B cell (primary cell): ENCODE measurements around the gene ABHD14A. TPM values are rescaled to one million over a fixed set of nuclear protein-coding genes. Genes with fewer than 3 reads are reported as not detected.

Source experiments
- ATAC-seq: fragments of 200-7000 bp; cut with Tn5 transposase; one replicate; pipeline ENCODE4 v1.10.0; 2021; ENCODE audit warnings: low read depth, mild to moderate bottlenecking, moderate number of reproducible peaks, moderate library complexity
- CTCF ChIA-PET: fragments of 350-600 bp; sonication (Branson Sonifier 250); formaldehyde crosslinking; loops from one replicate; lab custom pipeline; 2021; ENCODE audit warnings: antibody characterized with exemption, inconsistent platforms; lab: Charles Lee
- POLR2A ChIA-PET: fragments of 350-600 bp; sonication (Branson Sonifier 250); formaldehyde crosslinking; loops from one replicate; lab custom pipeline; 2021; ENCODE audit warnings: antibody characterized with exemption; lab: Charles Lee
- DNase-seq: peaks from one replicate; pipeline ENCODE4 v3.0.0; 2013
- H2AFZ ChIP-seq: 2 replicates; pipeline ENCODE4 v1.6.1; 2012; ENCODE audit warnings: mild to moderate bottlenecking, low read depth, low read length; ENCODE audit not compliant: insufficient read depth, poor library complexity, severe bottlenecking
- H3K27ac ChIP-seq, 2 donors: 1 replicate in 1 of 2; 2 replicates in 1 of 2; pipeline ENCODE4 v1.5.1; 2012 to 2013; ENCODE audit warnings: low read length in 2 of 2, mild to moderate bottlenecking in 2 of 2, moderate library complexity in 1 of 2
- H3K27me3 ChIP-seq, 4 experiments: fragments of 200-600 bp in 1 of 4; sonication (generic) in 1 of 4; replicated peaks in 1 of 4; 1 replicate in 2 of 4; 2 replicates in 2 of 4; pipeline versions ENCODE4 v1.6.1 to v1.7.0; 2013 to 2016; ENCODE audit warnings: low read length in 3 of 4, mild to moderate bottlenecking in 2 of 4, mixed read lengths in 1 of 4, moderate library complexity in 1 of 4; ENCODE audit not compliant: insufficient read depth in 4 of 4, control insufficient read depth in 3 of 4; ENCODE audit errors: control extremely low read depth in 1 of 4
- H3K36me3 ChIP-seq, 2 experiments: replicated peaks in 1 of 2; 1 replicate in 1 of 2; 2 replicates in 1 of 2; pipeline versions ENCODE4 v1.6.1 to v1.7.1; 2013; ENCODE audit warnings: low read length in 1 of 2; ENCODE audit not compliant: insufficient read depth in 2 of 2, control insufficient read depth in 1 of 2; ENCODE audit errors: control extremely low read depth in 1 of 2, extremely low read depth in 1 of 2
- H3K4me1 ChIP-seq, 2 donors: fragments of 200-600 bp in 1 of 2; sonication (generic) in 1 of 2; 1 replicate in 1 of 2; 2 replicates in 1 of 2; pipeline versions ENCODE4 v1.5.1 to v1.6.1; 2013 to 2017; ENCODE audit warnings: low read length in 2 of 2; ENCODE audit not compliant: control insufficient read depth in 2 of 2, insufficient read depth in 2 of 2
- H3K4me2 ChIP-seq: replicated peaks from 2 replicates; pipeline ENCODE3; 2012; ENCODE audit warnings: mild to moderate bottlenecking, low read depth, low read length; ENCODE audit not compliant: poor library complexity, severe bottlenecking
- H3K4me3 ChIP-seq, 5 experiments: fragments of 200-600 bp in 1 of 5; sonication (generic) in 1 of 5; 1 replicate in 3 of 5; 2 replicates in 2 of 5; pipeline versions ENCODE4 v1.5.1 to v1.7.0; 2011 to 2016; ENCODE audit warnings: low read length in 4 of 5, mild to moderate bottlenecking in 4 of 5, low read depth in 2 of 5, control low read depth in 1 of 5, moderate library complexity in 1 of 5; ENCODE audit not compliant: insufficient read depth in 1 of 5; ENCODE audit errors: control extremely low read depth in 1 of 5, extremely low read depth in 1 of 5
- H3K79me2 ChIP-seq: fragments of 200-600 bp; sonication (generic); one replicate; pipeline ENCODE4 v1.6.0; 2016; ENCODE audit warnings: low read length; ENCODE audit not compliant: control insufficient read depth, insufficient read depth
- H3K9ac ChIP-seq: fragments of 200-600 bp; sonication (generic); 2 replicates; pipeline ENCODE4 v1.6.1; 2017; ENCODE audit warnings: mild to moderate bottlenecking, low read length, moderate library complexity
- H3K9me3 ChIP-seq, 3 donors: one replicate each; pipeline versions ENCODE4 v1.6.1 to v1.7.1; 2013; ENCODE audit warnings: low read length in 2 of 3; ENCODE audit not compliant: control insufficient read depth in 2 of 3, insufficient read depth in 1 of 3; ENCODE audit errors: control extremely low read depth in 1 of 3
- H4K20me1 ChIP-seq: 2 replicates; pipeline ENCODE4 v1.6.0; 2012; ENCODE audit warnings: mild to moderate bottlenecking, low read length; ENCODE audit not compliant: insufficient read depth, control insufficient read depth, poor library complexity, severe bottlenecking
- H3K27ac Mint-ChIP-seq: one replicate; pipeline ENCODE4 v1.8.0; 2021; ENCODE audit warnings: mixed read lengths
- H3K27me3 Mint-ChIP-seq: one replicate; pipeline ENCODE4 v1.8.0; 2021; ENCODE audit warnings: mixed read lengths
- H3K4me1 Mint-ChIP-seq: one replicate; pipeline ENCODE4 v1.8.0; 2021; ENCODE audit warnings: mixed read lengths
- H3K4me3 Mint-ChIP-seq: one replicate; pipeline ENCODE4 v1.8.0; 2021; ENCODE audit warnings: mixed read lengths
- H3K9me3 Mint-ChIP-seq: one replicate; pipeline ENCODE4 v1.8.0; 2022; ENCODE audit warnings: mixed read lengths; ENCODE audit not compliant: insufficient read depth
- CTCF ChIP-seq: fragments of 200-600 bp; IDR thresholded peaks from one replicate; pipeline ENCODE4 v1.8.0; 2022; ENCODE audit warnings: antibody characterized with exemption, mild to moderate bottlenecking
- EZH2 ChIP-seq: IDR thresholded peaks from 2 replicates; pipeline ENCODE4 v1.6.1; 2012; ENCODE audit warnings: borderline replicate concordance, low read depth, mild to moderate bottlenecking, moderate library complexity, low read length; ENCODE audit not compliant: insufficient read depth, poor library complexity, severe bottlenecking
- WGBS: methylation state at CpG from one replicate; pipeline ENCODE4 v1.1.5; 2013; ENCODE audit warnings: missing lambda C conversion rate; ENCODE audit not compliant: insufficient coverage; 5-methylcytosine and 5-hydroxymethylcytosine counted together
- intact Hi-C: fragments of 100-400 bp; cut with micrococcal nuclease; formaldehyde crosslinking; loops from one replicate; pipeline ENCODE4 v1.10.0; 2022
- polyA plus RNA-seq: library from polyadenylated mRNA; depleted of rRNA; stranded (reverse); fragments of >200 nt; gene quantifications from 2 replicates; pipeline ENCODE4 v1.2.3, GENCODE V29; 2012
- total RNA-seq, 2 donors: library from RNA; stranded (reverse); fragments of 120-200 nt in 1 of 2; gene quantifications; 1 replicate in 1 of 2; 2 replicates in 1 of 2; pipeline versions ENCODE4 v1.2.3 to v1.2.4, GENCODE V29; 2013 to 2022

ABHD14A gene
- total and polyA plus RNA-seq, 2 donors (not counting 1 experiment from before 2014, with no cell fraction given), result 11.9 to 28.8 TPM

- Histone ChIP-seq H3K36me3 (peaks cover 0 to 26% of the 10 kb centered on the region in 2 experiments), H3K4me1 (peaks cover 22 to 26% of the 10 kb centered on the region in 2 donors), H3K27ac (peak within 1 kb of the TSS; percentile 72 to 74), H3K4me3 (peak within 1 kb of the TSS; percentile 43 to 90 (median 88)), H3K9me3 (no peaks in the 10 kb centered on the region), H3K9ac (peak within 1 kb of the TSS; percentile 79), H3K79me2 (peaks cover 21% of the 10 kb centered on the region), H3K27me3 (no peaks in the 10 kb centered on the region), H4K20me1 (no peaks in the 10 kb centered on the region), H2AFZ (peak within 1 kb of the TSS; percentile 92), H3K4me2 (peak within 1 kb of the TSS; percentile 96)
- Mint-ChIP-seq H3K4me1 (peaks cover 36% of the 10 kb centered on the region), H3K9me3 (no peaks in the 10 kb centered on the region), H3K4me3 (peak within 1 kb of the TSS; percentile 95), H3K27ac (peak within 1 kb of the TSS; percentile 94), H3K27me3 (no peaks in the 10 kb centered on the region)
- peak; percentile 94 for ATAC-seq
- peak; percentile 100 for TF ChIP-seq CTCF
- no peak for TF ChIP-seq EZH2
- peak; percentile 100 for DNase-seq
- CTCF ChIA-PET, result interaction anchor here (0.7 to 3.4 kb wide), 14 partner anchors 10 to 252 kb away, joined by 3 to 45 read pairs (median 6); partner anchors contain the start of genes ABHD14A, ABHD14B, ACY1 and PCBP4
- intact Hi-C loops, result loop anchor here (1.0 to 5.0 kb wide), 8 partner anchors 32 to 555 kb away; partner anchors contain the start of genes ABHD14B, MANF, POC1A and RPL29
- under 1% methylated on average over 67 of the region's 67 CpGs for WGBS
- POLR2A ChIA-PET, result interaction anchor here (0.6 to 2.5 kb wide), 5 partner anchors 28 to 557 kb away, joined by 3 to 13 read pairs (median 6); partner anchors contain the start of genes ABHD14A, ABHD14B, MANF and RPL29
Measured at GRCh38 chr3:51941798-51942602, 32.9 kb upstream of the ABHD14A start, which contains the start of the genes PARP3 and RRP9. PARP3 (plus strand) TSS chr3:51942363; CDS start chr3:51943356, 993 bp downstream. RRP9 (minus strand) TSS chr3:51941904; CDS start chr3:51941867, 37 bp downstream.
